K562 (cell line): Measurements from ENCODE around the gene PSAP. TPM values are rescaled to one million over a fixed set of nuclear protein-coding genes. Genes with fewer than 3 reads are reported as not detected.

ENCODE experiments used
- CTBP1 ChIP-seq: fragments of 450-650 bp; IDR thresholded peaks from 2 replicates; pipeline ENCODE4 v1.6.1; 2016; ENCODE audit warnings: borderline replicate concordance
- DPF2 ChIP-seq: fragments of 450-650 bp; IDR thresholded peaks from 2 replicates; pipeline ENCODE4 v1.6.1; 2016
- EWSR1 ChIP-seq: fragments of 450-650 bp; IDR thresholded peaks from 2 replicates; pipeline ENCODE4 v1.6.1; 2018; ENCODE audit warnings: borderline replicate concordance, mild to moderate bottlenecking, low read depth, moderate library complexity; ENCODE audit not compliant: partially characterized antibody
- FOSL1 ChIP-seq: fragments of 200-800 bp; sonication (Bioruptor generic); conservative IDR thresholded peaks from 2 replicates; pipeline ENCODE4 v1.6.1; 2016; ENCODE audit warnings: missing genetic modification characterization, missing compliant biosample characterization
- FOXA3 ChIP-seq, 2 experiments: fragments of 450-650 bp in 1 of 2; sonication (generic) in 1 of 2; formaldehyde crosslinking; IDR thresholded peaks in 1 of 2; conservative IDR thresholded peaks in 1 of 2; 2 replicates each; pipeline versions ENCODE4 v1.4.0 to v1.8.0; 2020 to 2022; ENCODE audit warnings: mild to moderate bottlenecking in 2 of 2, missing genetic modification reagents in 1 of 2
- HMGN3 ChIP-seq: IDR thresholded peaks from 2 replicates; pipeline ENCODE4 v1.6.1; 2011; ENCODE audit warnings: borderline replicate concordance, low read depth, mild to moderate bottlenecking, mixed read lengths, low read length; ENCODE audit not compliant: insufficient read length; ENCODE audit errors: extremely low read depth
- MXI1 ChIP-seq: IDR thresholded peaks from 2 replicates; pipeline ENCODE4 v1.6.1; 2011; ENCODE audit warnings: low read depth, mild to moderate bottlenecking, improper control_type of control experiment, low read length
- NFYB ChIP-seq: IDR thresholded peaks from 2 replicates; pipeline ENCODE4 v1.6.1; 2011; ENCODE audit warnings: mild to moderate bottlenecking, moderate library complexity; ENCODE audit not compliant: insufficient read length; ENCODE audit errors: extremely low read depth
- NR3C1 ChIP-seq: sonication (generic); formaldehyde crosslinking; IDR thresholded peaks from 2 replicates; pipeline ENCODE4 v1.8.1; 2022; ENCODE audit warnings: missing genetic modification reagents
- PML ChIP-seq: IDR thresholded peaks from 2 replicates; pipeline ENCODE4 v1.6.1; 2012; ENCODE audit warnings: low read length, inconsistent platforms
- SIRT6 ChIP-seq: IDR thresholded peaks from one replicate; pipeline ENCODE4 v1.6.1; 2012; ENCODE audit warnings: low read depth, mild to moderate bottlenecking, control low read depth, inconsistent platforms, low read length, moderate library complexity
- TOE1 ChIP-seq, 2 experiments: fragments of 450-650 bp in 1 of 2; sonication (generic) in 1 of 2; formaldehyde crosslinking in 1 of 2; IDR thresholded peaks; 2 replicates each; pipeline versions ENCODE4 v1.7.1 to v1.8.0; 2016 to 2022; ENCODE audit warnings: borderline replicate concordance in 2 of 2, mild to moderate bottlenecking in 2 of 2, antibody characterized with exemption in 1 of 2, inconsistent platforms in 1 of 2, low read depth in 1 of 2, missing genetic modification reagents in 1 of 2, moderate library complexity in 1 of 2
- ZBTB7A ChIP-seq: IDR thresholded peaks from 2 replicates; pipeline ENCODE4 v1.6.1; 2011; ENCODE audit warnings: low read depth, mild to moderate bottlenecking, low read length, moderate library complexity, borderline replicate concordance; ENCODE audit not compliant: control insufficient read depth
- ZC3H8 ChIP-seq: fragments of 450-650 bp; IDR thresholded peaks from 2 replicates; pipeline ENCODE4 v1.6.1; 2017
- ZNF41 ChIP-seq: fragments of 250-450 bp; sonication (Bioruptor Pico); conservative IDR thresholded peaks from 2 replicates; pipeline ENCODE4 v1.4.0; 2020; ENCODE audit warnings: mild to moderate bottlenecking
- polyA plus RNA-seq, 8 experiments: library from polyadenylated mRNA; depleted of rRNA in 4 of 8; stranded (reverse) in 5 of 8; unstranded in 3 of 8; fragments of >200 nt; fragmentation: Nextera tagmentation in 2 of 8; fragmentation: Illumina TruSeq in 1 of 8; extraction: Ambion mirVana in 2 of 8; extraction: Trizol in 1 of 8; gene quantifications; 2 replicates each; pipeline versions ENCODE4 v1.2.1 to v1.2.3, GENCODE V29; 2011 to 2014; ENCODE audit warnings: inconsistent platforms in 1 of 8, missing spikeins in 1 of 8
- total RNA-seq, 7 experiments: library from RNA; depleted of rRNA in 6 of 7; stranded (reverse); fragments of >200 nt in 6 of 7; fragmentation: Illumina TruSeq in 2 of 7; extraction: Trizol in 2 of 7; gene quantifications; 2 replicates each; pipeline versions ENCODE4 v1.2.1 to v1.2.3, GENCODE V29; 2011 to 2021; ENCODE audit warnings: low replicate concordance in 1 of 7
- TF ChIP-seq, protein P1 (sequence below): fragments of 250-450 bp; sonication (Bioruptor Pico); IDR thresholded peaks from 2 replicates; pipeline ENCODE4 v1.8.0; 2021; ENCODE audit warnings: moderate library complexity, mild to moderate bottlenecking, inconsistent platforms
- TF ChIP-seq, protein P2 (sequence below): fragments of 200-800 bp; sonication (Bioruptor generic); IDR thresholded peaks from 2 replicates; pipeline ENCODE4 v1.6.1; 2017; ENCODE audit warnings: missing genetic modification characterization, missing compliant biosample characterization
- TF ChIP-seq, protein P3 (sequence below): fragments of 450-650 bp; formaldehyde crosslinking; IDR thresholded peaks from 2 replicates; pipeline ENCODE4 v1.4.0; 2020; ENCODE audit warnings: mild to moderate bottlenecking, moderate library complexity
- TF ChIP-seq, protein P4 (sequence below): fragments of 250-450 bp; sonication (Bioruptor Pico); IDR thresholded peaks from 2 replicates; pipeline ENCODE4 v1.5.0; 2020; ENCODE audit warnings: mild to moderate bottlenecking, borderline replicate concordance
- TF ChIP-seq, protein P5 (sequence below): fragments of 250-450 bp; sonication (Bioruptor Pico); IDR thresholded peaks from 2 replicates; pipeline ENCODE4 v1.8.0; 2021; ENCODE audit warnings: mild to moderate bottlenecking, moderate library complexity

Gene PSAP
- total and polyA plus RNA-seq, 9 of the 15 experiments (the other 6 are each of a cell fraction or from before 2014, with no cell fraction given) = 245 to 700 (median 429) TPM

DNA sequence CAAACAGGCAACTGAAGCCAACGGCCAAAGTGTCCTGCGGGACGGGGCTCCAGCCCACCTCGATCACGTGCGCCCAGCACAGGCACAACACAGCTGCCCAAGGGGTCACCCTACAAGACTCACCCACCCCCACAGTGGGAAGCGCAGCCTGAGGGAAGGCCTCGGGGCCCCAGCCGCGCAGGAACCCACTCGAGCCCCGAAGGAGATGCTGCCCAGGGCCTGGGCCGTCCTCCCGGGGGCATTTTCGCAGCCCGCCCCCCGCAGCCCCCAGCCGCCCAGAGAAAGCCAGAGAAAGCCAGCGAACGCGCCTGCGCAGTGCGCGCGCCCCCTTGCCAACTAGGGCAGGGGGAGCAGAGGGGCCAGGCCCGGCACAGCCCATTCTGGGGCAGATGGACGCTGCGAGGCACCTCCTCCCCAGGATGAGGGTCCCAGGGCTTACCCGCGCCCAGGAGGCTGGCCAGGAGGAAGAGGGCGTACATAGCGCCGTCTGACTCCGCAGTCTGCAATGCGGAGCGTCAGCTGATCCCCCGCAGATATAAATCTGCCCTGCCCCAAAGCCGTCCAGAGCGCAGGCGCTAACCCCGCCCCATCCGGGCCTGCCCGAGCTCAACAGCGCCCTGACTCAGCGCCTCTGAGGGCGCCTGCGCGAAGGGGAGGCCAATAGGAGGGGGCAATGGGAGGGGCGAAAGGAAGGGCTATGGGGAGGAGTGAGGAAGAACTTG lies at the start of gene PSAP (continued):
- TF ChIP-seq FOXA3 (CRISPR knock-in tag; conservative IDR thresholded peaks at IDR 0.05 in 1 of 2, IDR thresholded peaks at IDR 0.05 in 1 of 2) (peak in 1 of 2 experiments; percentile 53; a peak in 1 of 4 replicates), TOE1 (IDR thresholded peaks at IDR 0.05; ENCODE audit: borderline replicate concordance) (peak; percentile 90), TOE1 (CRISPR knock-in tag; IDR thresholded peaks at IDR 0.05; ENCODE audit: borderline replicate concordance, low read depth) (no peak), NR3C1 (no peak), ZBTB7A (peak; percentile 93; the same call in 1 of the 2 replicates), FOSL1 (peak; percentile 93), ZC3H8 (no peak), PML (peak; percentile 86; the same call in 1 of the 2 replicates), DPF2 (peak; percentile 67), CTBP1 (peak; percentile 54; the same call in 1 of the 2 replicates), SIRT6 (no peak), MXI1 (peak; percentile 64; the same call in 1 of the 2 replicates), HMGN3 (peak; percentile 84), NFYB (no peak), ZNF41 (CRISPR knock-in tag) (no peak), EWSR1 (no peak)
- TF ChIP-seq, protein P1, sequence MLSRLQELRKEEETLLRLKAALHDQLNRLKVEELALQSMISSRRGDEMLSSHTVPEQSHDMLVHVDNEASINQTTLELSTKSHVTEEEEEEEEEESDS (CRISPR knock-in tag) = no peak
- TF ChIP-seq, protein P2, sequence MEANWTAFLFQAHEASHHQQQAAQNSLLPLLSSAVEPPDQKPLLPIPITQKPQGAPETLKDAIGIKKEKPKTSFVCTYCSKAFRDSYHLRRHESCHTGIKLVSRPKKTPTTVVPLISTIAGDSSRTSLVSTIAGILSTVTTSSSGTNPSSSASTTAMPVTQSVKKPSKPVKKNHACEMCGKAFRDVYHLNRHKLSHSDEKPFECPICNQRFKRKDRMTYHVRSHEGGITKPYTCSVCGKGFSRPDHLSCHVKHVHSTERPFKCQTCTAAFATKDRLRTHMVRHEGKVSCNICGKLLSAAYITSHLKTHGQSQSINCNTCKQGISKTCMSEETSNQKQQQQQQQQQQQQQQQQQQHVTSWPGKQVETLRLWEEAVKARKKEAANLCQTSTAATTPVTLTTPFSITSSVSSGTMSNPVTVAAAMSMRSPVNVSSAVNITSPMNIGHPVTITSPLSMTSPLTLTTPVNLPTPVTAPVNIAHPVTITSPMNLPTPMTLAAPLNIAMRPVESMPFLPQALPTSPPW (CRISPR knock-in tag) = peak; percentile 97
- TF ChIP-seq, protein P3, sequence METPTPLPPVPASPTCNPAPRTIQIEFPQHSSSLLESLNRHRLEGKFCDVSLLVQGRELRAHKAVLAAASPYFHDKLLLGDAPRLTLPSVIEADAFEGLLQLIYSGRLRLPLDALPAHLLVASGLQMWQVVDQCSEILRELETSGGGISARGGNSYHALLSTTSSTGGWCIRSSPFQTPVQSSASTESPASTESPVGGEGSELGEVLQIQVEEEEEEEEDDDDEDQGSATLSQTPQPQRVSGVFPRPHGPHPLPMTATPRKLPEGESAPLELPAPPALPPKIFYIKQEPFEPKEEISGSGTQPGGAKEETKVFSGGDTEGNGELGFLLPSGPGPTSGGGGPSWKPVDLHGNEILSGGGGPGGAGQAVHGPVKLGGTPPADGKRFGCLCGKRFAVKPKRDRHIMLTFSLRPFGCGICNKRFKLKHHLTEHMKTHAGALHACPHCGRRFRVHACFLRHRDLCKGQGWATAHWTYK (CRISPR knock-in tag) = 0 out of 2 replicates have a peak, but pooled peaks have one; percentile 57
- TF ChIP-seq, protein P4, sequence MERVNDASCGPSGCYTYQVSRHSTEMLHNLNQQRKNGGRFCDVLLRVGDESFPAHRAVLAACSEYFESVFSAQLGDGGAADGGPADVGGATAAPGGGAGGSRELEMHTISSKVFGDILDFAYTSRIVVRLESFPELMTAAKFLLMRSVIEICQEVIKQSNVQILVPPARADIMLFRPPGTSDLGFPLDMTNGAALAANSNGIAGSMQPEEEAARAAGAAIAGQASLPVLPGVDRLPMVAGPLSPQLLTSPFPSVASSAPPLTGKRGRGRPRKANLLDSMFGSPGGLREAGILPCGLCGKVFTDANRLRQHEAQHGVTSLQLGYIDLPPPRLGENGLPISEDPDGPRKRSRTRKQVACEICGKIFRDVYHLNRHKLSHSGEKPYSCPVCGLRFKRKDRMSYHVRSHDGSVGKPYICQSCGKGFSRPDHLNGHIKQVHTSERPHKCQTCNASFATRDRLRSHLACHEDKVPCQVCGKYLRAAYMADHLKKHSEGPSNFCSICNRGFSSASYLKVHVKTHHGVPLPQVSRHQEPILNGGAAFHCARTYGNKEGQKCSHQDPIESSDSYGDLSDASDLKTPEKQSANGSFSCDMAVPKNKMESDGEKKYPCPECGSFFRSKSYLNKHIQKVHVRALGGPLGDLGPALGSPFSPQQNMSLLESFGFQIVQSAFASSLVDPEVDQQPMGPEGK = no peak
- TF ChIP-seq, protein P5, sequence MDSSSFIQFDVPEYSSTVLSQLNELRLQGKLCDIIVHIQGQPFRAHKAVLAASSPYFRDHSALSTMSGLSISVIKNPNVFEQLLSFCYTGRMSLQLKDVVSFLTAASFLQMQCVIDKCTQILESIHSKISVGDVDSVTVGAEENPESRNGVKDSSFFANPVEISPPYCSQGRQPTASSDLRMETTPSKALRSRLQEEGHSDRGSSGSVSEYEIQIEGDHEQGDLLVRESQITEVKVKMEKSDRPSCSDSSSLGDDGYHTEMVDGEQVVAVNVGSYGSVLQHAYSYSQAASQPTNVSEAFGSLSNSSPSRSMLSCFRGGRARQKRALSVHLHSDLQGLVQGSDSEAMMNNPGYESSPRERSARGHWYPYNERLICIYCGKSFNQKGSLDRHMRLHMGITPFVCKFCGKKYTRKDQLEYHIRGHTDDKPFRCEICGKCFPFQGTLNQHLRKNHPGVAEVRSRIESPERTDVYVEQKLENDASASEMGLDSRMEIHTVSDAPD (CRISPR knock-in tag) = no peak
